ENCODE data around the gene TIMM10.
A peak's percentile ranks its signal among the peaks of the same experiment; 100 is the strongest.

TIMM10 gene, protein sequence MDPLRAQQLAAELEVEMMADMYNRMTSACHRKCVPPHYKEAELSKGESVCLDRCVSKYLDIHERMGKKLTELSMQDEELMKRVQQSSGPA

DNA sequence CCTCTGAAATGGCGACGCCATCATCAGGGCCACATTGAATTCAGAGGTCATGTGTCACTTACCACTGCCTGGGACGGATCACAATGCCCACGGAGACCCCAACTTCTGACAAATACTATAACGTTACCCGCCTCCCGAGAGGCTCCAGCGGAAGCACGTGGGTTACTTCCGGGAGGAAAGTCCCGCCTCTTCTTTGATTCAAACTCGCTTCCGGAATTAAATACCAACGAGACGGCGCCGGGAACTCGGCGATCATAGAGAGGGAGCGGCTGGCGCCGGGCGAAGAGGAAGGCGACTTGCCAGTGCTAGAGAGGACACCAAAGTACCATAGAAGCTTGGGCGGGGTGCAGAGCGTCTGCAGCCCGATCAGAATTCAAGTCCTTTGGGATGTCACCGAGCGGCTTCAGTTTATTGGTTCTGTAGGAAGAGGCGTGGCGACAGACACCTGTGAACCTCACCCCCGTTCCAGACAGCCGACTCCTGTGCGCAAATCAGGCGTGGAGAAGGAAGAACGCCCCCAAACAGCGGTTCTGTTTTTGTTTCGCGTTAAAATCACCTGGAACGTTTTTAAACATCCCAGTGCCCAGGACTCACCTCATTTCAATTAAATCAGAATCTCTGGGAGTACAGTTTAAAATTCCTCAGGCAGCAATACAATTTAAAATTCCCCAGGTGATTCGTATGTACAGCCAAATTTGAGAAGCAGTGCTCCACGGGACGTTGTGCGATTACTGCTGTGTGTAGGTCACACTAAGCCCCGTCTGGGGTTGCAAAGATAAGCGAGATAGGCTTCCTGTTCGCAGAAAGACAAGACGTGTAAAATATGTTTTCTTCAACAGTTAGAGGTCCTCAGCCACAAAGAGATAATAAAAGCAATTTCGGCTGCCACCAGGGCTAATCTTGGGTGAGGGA, at the start of gene TIMM10:
Gene TIMM10, minus strand, starts transcription at position 159 of the 912 bp plus-strand sequence. CDS start 565 bp downstream, outside the sequence.
- peak; percentile 84 to 91 for DNase-seq (ENCODE audit: low read depth in 2 of 2)

DNA sequence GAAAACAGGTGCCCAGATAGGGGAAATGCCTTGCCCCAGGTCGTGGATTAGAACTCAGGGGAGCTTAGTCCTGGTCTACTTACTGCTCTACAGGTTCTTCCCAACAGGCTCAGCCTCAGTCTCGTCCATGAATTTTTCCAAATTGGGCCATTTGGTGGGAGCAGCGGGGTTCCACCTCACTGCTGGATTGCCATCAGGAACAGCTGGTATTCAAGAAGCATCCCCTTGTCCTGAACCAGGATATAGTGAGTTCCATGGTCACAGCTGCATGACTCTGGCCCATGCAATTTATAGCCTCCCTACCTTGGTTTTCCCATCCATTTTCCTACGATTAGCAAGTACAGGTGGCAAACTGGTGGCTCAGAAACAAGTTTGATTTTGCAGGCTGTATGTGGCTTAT, 43.5 kb upstream of the TIMM10 start:
- DNase-seq (ENCODE audit: low read depth in 2 of 2) = no peak

DNA sequence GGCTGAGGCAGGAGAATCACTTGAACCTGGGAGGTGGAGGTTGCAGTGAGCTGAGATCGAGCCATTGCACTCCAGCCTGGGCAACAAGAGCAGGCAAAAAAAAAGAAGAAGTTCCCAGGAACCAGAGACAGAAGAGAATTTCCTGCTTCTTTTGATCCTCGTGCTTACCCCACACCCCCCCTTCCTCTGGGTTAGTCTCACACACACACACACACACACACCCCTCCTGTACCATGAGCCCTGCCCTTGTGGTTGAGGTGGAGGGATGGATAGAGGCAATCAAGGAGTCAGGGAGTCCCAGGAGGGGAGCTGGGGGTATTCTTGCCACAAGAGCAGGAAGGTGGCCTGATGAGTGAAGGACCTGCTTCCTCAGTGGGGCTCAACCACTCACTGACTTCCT, 41.1 kb upstream of the TIMM10 start:
- no peak for DNase-seq (ENCODE audit: low read depth in 2 of 2)

DNA sequence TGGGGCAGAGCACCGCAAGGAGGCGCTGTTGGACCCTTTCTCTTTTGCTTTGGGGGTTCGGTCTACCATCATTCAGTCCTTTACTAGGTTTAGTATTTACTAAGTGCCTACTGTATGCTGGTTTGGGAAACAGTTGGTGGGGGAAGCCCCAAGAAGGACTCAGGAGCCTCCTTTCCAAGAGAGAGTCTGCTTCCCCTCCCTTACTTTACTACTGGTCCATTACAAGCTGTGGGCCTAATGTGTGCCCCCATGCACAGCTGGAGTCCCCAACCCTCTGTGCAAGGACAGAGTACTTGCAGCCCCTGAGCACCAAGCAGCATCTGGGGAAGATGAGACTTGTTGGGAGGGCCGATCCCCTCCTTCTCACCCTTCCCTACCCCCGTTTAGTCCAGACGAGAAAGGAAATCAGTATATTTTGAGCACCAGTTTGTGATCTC, 37.8 kb upstream of the TIMM10 start:
- peak; percentile 61 to 68 for DNase-seq (ENCODE audit: low read depth in 2 of 2)

DNA sequence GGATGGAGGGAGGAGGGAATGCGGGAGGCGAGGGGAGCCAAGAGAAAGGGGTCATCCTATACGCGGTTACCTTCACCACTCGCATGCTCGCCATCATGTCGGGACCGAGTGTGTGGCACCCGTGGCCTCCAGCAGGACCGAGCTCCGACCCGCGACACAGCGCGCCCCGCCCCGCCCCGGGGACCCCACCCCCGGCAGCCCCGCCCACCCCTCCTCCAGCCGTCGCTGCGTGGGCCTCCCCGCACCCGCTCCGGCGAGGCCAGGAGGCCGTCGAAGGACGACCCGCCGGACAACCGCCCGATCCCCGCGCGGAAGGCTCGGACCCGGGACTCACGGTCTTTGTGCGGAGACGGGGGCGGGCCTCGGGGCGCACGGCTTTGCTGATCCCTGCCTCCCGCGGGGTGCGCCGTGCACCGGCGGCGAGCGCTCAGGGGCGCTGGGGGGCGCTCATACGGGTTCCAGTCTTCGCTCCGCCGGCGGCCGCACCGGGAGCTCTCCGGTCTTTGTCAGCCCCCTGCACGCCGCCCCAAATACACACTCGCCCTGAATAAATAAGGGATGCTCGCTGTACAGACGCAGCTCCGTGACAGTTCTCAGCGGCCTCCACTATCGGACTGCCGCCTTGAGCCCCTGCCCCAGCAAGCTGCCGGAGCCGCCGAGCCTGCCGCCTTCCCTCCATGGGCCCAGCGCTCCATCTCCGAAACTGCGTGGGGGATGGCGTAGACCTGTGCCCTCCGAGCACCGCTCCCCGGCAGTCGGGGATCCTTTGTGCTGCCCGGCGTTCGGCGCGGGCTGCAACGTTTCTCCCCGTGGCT, 37.2 kb upstream of the TIMM10 start, which contains the start of gene UBE2L6:
Gene UBE2L6, minus strand, starts transcription at position 158 of the 815 bp plus-strand sequence. Its CDS starts 61 bp downstream, at position 97.
- peak; percentile 38 to 54 for DNase-seq (ENCODE audit: low read depth in 2 of 2)

DNA sequence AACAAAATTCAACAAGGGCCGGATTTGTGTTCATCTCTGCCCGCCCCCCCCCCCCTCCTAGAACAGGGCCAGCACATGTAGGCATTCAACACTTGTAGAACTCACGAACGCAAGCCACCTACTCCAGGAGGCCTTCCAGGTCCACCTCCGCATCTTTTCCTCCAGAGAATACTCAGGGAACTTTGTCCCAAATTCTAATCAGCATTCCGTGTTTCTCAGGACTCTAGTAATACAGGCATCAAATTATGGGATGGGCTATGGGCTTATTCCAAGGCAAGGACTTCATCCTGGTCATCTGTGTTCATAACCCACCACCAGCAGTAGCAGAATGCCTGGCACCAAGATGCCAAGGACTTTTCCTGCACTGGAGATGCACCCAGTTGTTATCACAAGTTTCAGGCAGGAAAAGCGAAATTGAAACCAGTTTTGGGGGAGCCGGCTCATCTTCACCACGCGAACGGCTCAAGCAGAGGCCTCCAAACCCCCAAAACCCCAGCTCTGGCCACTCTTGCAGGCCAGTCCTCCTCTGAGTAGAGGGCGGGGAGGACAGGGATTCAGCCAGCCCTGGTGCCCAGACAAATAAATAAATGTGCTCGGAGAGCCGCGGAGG, 36.5 kb upstream of the TIMM10 start:
- peak in 1 of 2 donors; percentile 29 for DNase-seq (ENCODE audit: low read depth in 2 of 2)

DNA sequence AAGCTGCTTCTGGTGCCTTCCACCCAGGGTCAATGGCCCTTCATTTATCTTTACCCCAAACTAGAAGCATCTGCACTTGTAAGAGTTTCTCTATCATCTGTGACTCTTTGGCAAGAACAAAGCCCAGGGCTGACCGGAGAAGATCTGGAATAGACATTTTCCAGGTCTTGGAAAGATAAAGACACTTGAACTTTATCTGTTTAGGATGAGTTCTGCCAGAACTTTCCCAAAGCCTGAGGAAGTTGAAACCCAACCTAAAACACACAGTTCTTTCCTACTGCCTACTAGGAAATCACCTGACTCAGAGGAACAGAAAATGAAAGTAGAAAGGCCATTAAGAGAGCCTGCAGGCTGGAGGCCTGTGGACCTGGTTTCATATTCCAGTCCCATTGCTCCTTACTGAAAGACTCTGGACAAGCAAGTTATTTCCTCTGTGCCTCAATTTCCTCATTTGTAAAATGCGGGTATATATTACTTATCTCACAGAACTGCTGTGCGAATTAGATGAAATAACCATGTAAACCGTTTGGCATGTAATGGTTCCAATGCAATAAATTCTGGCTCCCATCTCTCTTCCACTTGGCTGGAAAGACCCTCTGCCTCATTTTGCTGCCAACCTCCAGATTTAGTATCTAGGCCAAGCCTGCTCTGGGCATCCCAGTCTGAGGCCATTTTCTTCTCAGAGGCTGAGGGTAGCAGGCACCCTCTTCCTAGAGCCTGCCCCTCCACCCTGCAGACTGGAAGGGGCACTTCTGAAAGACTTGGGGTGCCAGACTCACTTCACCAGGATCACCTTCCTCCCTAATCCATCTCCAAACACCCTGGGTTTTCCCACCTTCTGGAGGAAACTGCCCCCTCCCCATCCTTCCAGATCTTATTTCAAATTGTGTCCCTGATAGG, 35.7 kb upstream of the TIMM10 start:
- DNase-seq (ENCODE audit: low read depth in 2 of 2) = no peak

DNA sequence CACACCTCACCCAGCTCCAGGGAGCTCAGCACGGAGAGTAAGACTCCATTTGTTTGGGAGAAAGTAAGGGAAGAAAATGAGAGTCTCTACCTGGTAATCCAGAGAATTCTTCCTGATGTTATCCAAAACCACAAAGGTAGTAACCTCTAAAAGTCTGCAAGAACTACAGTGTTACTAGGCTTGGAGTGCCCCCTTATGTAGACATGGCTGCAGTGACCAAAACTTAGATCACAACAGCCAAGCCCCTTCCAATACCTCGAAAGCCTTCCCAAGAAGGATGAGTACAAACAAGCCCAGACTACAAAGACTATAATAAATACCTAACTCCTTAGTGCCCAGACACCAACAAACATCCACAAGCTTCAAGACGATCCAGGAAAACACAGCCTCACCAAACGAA, 32.0 kb upstream of the TIMM10 start:
- no peak for DNase-seq (ENCODE audit: low read depth in 2 of 2)

DNA sequence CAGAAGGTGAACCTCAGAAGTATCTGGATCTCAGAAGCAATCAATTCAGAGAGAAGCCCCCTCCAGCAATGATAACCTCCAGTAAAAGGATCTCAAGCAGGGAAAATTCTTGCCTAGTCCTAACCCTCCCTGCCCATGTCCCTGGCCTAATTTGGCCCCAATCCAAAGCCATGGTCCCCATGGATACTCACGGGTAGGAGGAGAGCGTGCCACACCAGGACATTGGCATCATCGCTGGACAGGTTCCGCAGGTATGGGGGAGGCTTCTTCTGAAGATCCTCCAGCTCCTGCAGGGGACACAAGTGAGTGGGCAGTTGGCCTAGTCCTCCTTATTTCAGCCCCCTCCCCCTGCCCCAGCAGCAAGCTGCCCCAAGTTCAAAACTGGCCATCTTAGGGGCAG, 29.6 kb upstream of the TIMM10 start:
- DNase-seq (ENCODE audit: low read depth in 2 of 2) = no peak

DNA sequence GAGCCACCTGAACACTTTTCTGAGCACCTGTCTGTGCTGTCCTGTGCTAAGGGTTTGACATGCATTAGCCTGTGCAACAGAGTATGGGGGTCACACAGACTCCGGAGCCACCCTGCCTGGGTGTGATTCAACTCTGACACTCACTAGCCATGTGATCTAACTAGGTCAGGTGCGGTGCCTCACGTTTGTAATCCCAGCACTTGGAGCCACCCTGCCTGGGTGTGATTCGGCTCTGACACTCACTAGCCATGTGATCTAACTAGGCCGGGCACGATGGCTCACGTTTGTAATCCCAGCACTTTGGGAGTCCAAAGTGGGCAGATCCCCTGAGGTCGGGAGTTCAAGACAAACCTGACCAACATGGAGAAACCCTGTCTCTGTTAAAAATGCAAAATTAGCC, 25.5 kb upstream of the TIMM10 start:
- no peak for DNase-seq (ENCODE audit: low read depth in 2 of 2)

DNA sequence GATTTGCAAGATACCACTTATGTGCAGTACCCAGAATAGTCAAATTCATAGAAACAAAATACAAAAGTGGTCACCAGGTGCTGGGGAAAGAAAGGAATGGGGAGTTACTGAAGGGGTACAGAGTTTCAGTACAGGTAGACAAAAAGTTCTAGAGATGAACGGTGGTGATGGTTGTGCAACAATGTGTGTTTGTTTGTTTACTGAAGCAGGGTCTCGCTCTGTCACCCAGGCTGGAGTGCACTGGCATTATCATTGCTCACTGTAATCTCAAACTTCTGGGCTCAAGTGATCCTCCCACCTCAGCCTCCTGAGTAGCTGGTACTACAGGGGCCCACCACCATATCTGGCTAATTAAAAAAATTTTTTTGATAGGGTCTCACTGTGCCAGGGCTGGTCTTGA, 24.8 kb upstream of the TIMM10 start:
- no peak for DNase-seq (ENCODE audit: low read depth in 2 of 2)

DNA sequence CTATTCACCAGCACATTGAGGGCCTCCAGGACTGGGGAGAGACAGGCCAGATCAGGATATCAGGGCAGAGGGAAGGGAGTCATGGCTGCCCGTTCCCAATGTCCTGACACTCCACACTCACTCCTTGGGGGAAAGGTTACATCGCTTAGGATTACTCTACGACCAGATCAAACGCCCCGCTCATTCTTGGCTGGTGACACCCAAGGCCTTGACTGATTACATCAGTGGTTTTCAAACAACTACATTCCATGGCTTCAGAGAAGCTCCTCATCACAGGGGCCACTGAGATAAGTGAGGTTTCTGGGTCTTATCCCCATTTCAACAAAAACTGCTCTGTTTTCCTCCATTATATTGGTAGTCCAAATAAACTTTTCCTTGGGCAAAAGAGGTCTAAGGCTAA, 21.9 kb upstream of the TIMM10 start:
- DNase-seq (ENCODE audit: low read depth in 2 of 2) = no peak

DNA sequence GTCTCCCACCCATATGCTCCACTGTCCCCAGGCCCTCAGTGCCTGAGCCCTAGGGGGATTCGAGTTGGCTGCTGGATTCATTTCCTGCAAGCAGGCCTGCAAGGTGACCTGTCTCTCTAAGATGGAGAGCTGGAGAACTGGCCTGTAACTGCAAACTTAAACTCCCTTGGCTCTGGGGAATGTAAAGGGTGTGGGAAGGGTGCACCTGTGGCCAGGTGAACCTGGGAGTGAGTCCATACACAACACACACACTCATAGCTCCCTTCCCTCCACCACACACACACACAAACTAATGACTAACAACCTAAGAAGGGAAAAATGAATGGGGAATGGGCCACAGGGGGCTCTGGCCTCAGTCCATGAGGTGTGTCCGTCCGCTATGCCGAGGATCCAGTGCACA, 21.4 kb upstream of the TIMM10 start:
- DNase-seq (ENCODE audit: low read depth in 2 of 2) = no peak

DNA sequence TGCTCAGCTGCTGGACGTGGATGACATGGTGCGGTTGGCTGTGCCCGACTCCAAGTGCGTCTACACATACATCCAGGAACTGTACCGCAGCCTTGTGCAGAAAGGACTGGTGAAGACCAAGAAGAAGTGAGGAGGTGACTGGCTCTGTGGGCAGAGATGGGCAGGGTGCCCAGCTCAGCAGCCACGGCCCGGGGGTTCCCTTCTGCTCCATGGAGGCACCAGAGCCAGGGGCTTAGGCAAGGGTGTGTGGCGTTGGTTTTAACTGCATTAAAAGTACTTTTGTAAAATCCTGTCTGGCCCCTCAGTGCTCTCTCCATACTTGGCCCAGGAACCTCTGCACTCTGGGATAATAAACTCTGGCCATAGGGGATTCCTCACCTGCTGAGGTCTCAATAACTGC, 19.4 kb upstream of the TIMM10 start:
- DNase-seq (ENCODE audit: low read depth in 2 of 2) = no peak

DNA sequence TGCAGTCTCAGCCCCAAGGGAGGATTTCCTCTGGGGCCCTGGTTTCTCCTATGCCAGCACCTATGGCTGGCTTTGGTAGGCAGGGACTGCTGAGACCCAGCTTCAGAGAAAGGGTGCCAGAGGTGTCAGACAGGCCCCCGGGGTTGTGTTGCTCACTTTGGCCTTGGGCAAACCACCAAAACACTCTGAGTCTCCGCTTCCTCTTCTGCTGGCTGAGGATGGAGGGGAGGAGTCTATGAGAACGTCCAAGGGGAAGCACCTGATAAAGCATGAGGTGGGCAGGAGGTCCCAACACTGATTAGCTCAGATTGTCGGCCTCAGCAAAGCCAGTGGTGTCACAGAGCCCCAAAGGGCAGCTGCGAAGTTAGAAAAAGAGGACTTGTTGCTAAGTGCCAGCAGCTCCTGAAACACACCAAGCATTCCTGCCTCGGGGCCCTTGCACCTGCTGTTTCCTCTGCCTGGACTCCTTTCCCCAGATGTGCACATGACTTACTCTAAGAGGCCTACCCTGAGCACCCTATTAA, 17.4 kb upstream of the TIMM10 start:
- DNase-seq (ENCODE audit: low read depth in 2 of 2) = no peak

DNA sequence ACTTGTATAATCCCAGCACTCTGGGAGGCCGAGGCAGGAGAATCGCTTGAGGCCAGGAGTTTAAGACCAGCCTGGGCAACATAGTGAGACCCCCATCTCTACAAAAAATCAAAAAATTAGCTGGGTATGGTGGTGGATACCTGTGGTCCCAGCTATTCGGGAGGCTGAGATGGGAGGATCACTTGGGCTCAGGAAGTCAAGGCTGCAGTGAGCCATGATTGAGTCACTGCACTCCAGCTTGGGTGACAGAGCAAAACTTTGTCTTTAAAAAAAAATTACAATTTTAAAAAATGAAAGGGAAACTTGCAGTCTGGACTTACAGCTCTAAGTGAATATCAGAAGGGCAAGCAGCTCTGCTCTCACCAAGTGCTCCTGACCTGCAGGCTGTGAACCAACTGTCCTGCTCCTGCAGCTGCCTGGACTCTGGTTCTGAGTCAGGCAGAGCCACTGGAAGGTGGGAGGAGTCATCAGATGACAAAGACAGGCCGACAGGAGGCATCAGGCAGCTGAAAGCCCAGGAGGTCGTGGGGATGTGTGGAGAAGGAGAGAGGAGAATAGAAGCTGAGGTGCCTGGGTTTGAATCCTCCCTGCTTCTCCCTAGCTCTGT, 16.4 kb upstream of the TIMM10 start:
- DNase-seq (ENCODE audit: low read depth in 2 of 2) = no peak

DNA sequence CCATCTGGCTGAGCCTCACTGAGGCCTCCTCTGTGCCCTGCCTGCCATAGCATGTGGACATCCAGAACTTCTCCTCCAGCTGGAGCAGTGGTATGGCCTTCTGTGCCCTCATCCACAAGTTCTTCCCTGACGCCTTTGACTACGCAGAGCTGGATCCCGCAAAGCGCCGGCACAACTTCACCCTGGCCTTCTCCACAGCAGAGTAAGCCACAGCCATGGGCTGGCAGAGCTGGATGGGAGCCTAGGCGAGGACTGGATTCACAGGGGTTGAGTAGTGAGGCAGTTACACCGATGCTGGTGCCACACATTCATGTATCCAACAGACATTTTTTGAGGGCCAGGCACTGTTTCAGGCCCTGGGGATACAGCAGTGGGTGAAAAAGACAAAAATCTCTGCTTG, 15.9 kb upstream of the TIMM10 start:
- DNase-seq (ENCODE audit: low read depth in 2 of 2) = no peak

DNA sequence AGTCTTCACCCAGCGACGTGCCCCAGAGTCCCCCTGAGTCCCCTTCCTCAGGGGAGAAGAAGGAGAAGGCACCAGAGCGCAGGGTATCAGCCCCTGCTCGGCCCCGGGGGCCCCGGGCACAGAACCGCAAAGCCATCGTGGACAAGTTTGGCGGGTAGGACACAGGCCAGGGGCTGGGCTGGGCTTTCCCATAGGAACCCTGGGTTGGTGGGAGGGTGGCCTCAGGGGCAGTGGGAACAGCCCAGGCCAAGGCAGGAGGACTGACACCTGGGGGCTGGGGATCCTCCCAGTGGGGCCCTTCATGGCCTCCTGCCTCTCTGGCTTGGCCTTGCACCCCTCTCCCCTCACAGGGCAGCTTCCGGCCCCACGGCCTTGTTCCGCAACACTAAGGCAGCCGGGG, 15.3 kb upstream of the TIMM10 start:
- no peak for DNase-seq (ENCODE audit: low read depth in 2 of 2)

DNA sequence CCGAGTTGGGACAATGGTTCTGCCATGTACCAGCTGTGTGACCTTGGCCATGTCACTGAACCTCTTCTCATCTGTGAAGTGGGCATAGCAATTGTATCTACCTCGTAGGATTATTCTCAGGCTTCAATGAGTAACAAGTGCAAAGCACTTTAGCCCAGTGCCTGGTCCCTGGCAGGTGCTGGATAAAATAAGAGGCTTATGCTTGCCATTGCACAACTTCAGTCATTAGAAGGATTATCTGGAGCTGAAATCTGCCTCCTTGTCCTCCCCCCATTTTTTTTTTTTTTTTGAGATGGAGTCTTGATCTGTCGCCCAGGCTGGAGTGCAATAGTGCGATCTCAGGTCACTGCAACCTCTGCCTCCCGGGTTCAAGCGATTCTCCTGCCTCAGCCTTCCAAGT, 14.0 kb upstream of the TIMM10 start:
- no peak for DNase-seq (ENCODE audit: low read depth in 2 of 2)

DNA sequence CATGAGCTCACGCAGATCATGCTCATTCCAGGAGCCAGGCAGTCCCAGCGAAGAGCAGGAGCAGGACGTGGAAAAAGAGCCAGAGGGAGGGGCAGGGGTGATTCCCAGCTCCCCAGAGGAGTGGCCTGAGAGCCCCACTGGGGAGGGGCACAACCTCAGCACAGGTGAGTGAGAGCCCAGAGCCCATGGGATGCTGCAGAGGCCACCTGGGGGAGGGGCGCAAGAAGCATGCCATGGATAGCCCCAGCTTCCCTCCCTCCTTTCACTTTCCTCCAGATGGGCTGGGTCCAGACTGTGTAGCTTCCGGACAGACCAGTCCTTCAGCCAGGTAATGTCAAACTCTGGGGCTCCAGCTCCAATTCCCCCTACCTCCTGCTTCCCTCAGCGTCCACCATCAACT, 13.0 kb upstream of the TIMM10 start:
- no peak for DNase-seq (ENCODE audit: low read depth in 2 of 2)

Data from stimulated activated CD8-positive, alpha-beta memory T cell treated with anti-CD3 and anti-CD28 coated beads, Interleukin-15, amount 100 ng/mL, for 4 hours (primary cell).